Calu3 (cell line): ENCODE results near the gene NOP10. TPM values are rescaled to one million over a fixed set of nuclear protein-coding genes. Genes with fewer than 3 reads are reported as not detected.

Source experiments
- BruUV-seq: library from RNA; stranded (reverse); fragments of 400-500 nt; replicated peaks from 2 replicates; lab custom pipeline; 2021; lab: Mats Ljungman, UMichigan
- CTCF ChIA-PET: fragments of 300-600 bp; sonication (Branson Sonifier 250); formaldehyde crosslinking; loops from one replicate; lab custom pipeline; 2022; ENCODE audit warnings: antibody characterized with exemption; lab: Charles Lee
- DNase-seq: peaks from one replicate; pipeline ENCODE4 v3.0.0; 2022
- H3K27ac Mint-ChIP-seq: one replicate; pipeline ENCODE4 v1.8.0; 2022; ENCODE audit warnings: mixed read lengths; ENCODE audit not compliant: unreplicated experiment
- H3K27me3 Mint-ChIP-seq: one replicate; pipeline ENCODE4 v1.8.0; 2022; ENCODE audit warnings: mixed read lengths; ENCODE audit not compliant: unreplicated experiment
- H3K36me3 Mint-ChIP-seq: one replicate; pipeline ENCODE4 v1.8.0; 2022; ENCODE audit warnings: mild to moderate bottlenecking, moderate library complexity, mixed read lengths; ENCODE audit not compliant: insufficient read depth, unreplicated experiment
- H3K4me1 Mint-ChIP-seq: one replicate; pipeline ENCODE4 v1.8.0; 2022; ENCODE audit warnings: mild to moderate bottlenecking, low read depth, mixed read lengths; ENCODE audit not compliant: unreplicated experiment
- H3K4me3 Mint-ChIP-seq: one replicate; pipeline ENCODE4 v1.8.0; 2022; ENCODE audit warnings: mild to moderate bottlenecking, low read depth, moderate library complexity, mixed read lengths; ENCODE audit not compliant: unreplicated experiment
- H3K9me3 Mint-ChIP-seq: one replicate; pipeline ENCODE4 v1.8.0; 2022; ENCODE audit warnings: low read depth, mixed read lengths; ENCODE audit not compliant: unreplicated experiment
- intact Hi-C: fragments of 100-400 bp; cut with micrococcal nuclease; formaldehyde crosslinking; loops from one replicate; pipeline ENCODE4 v1.10.0; 2022; ENCODE audit not compliant: unreplicated experiment
- total RNA-seq: library from RNA; stranded (reverse); gene quantifications from 2 replicates; pipeline ENCODE4 v1.2.3, GENCODE V29; 2022
- TF ChIP-seq, protein P1 (sequence below): fragments of 200-600 bp; IDR thresholded peaks from one replicate; pipeline ENCODE4 v1.8.0; 2022; ENCODE audit warnings: antibody characterized with exemption; ENCODE audit not compliant: unreplicated experiment

NOP10 gene
- total RNA-seq, 1 experiment from 2014 or later: 46.0 TPM

DNA sequence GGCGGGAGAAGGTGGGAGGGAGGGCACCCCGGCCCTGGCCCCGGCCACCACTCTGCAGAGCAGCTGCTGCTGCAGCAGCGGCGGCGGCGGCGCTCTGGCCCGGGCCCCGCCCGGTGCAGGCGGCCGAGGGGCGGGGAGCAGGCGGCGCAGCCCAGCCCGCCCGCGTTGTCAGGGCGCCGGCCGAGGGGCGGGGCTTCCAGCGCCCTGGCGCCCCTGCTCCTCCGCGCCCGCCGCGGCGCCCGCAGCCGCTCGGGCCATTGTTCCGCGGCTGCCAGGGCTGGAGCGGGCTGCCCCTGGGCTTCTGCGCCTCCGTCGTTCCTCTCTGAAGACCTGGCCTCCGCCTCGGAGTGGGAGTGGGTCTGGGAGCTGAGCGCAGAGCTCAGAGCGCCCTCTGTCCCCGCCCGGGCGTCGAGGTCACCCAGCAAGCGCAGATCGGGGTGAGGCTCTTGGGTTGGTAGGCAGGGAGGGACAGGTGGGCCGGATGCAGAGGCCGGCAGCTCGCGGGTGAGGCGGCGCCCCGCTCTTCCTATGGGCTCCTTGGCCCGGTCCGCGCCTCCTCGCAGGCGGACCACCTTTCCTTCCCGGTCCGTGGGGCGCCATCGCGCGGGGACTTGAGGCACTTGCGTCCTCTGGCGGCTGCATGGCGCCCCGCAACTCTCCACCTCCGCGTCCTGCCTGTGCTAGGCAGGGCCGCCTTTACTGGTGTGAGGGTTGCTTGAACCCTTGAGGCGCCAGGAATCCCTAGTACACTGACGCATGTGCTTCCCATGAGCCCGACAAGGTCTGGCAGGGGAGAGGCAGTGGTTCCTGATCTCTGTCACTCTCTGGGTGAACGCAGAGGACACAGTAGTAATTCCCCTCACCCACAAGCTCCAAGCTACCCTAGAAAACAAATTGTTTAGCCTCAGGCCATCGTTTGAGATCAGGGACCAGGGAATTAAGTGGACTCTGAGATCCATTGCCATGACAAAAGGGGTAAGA is 24.5 kb upstream of the NOP10 start, which contains the start of gene LPCAT4:
Gene LPCAT4 (minus strand): TSS at position 96 of the 981 bp plus-strand sequence. CDS start 96 bp downstream, outside the sequence.
- DNase-seq: peak; percentile 68
- intact Hi-C loops: loop anchor here (2.0 kb wide), 1 partner anchor 25 kb away; the partner anchor contains the start of genes NOP10 and NUTM1
- Mint-ChIP-seq H3K9me3 (no peaks in the 10 kb centered on the region), H3K4me3 (peak within 1 kb of the TSS; percentile 87), H3K4me1 (peaks cover 8% of the 10 kb centered on the region), H3K27me3 (no peaks in the 10 kb centered on the region), H3K36me3 (peaks cover 23% of the 10 kb centered on the region), H3K27ac (no peak within 1 kb of the TSS)
- TF ChIP-seq, protein P1, sequence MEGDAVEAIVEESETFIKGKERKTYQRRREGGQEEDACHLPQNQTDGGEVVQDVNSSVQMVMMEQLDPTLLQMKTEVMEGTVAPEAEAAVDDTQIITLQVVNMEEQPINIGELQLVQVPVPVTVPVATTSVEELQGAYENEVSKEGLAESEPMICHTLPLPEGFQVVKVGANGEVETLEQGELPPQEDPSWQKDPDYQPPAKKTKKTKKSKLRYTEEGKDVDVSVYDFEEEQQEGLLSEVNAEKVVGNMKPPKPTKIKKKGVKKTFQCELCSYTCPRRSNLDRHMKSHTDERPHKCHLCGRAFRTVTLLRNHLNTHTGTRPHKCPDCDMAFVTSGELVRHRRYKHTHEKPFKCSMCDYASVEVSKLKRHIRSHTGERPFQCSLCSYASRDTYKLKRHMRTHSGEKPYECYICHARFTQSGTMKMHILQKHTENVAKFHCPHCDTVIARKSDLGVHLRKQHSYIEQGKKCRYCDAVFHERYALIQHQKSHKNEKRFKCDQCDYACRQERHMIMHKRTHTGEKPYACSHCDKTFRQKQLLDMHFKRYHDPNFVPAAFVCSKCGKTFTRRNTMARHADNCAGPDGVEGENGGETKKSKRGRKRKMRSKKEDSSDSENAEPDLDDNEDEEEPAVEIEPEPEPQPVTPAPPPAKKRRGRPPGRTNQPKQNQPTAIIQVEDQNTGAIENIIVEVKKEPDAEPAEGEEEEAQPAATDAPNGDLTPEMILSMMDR: no peak
- BruUV-seq: no TSS peak
- CTCF ChIA-PET: interaction anchor here (1.4 kb wide), 1 partner anchor 30 kb away, joined by 3 read pairs; the partner anchor contains the start of gene SLC12A6

DNA sequence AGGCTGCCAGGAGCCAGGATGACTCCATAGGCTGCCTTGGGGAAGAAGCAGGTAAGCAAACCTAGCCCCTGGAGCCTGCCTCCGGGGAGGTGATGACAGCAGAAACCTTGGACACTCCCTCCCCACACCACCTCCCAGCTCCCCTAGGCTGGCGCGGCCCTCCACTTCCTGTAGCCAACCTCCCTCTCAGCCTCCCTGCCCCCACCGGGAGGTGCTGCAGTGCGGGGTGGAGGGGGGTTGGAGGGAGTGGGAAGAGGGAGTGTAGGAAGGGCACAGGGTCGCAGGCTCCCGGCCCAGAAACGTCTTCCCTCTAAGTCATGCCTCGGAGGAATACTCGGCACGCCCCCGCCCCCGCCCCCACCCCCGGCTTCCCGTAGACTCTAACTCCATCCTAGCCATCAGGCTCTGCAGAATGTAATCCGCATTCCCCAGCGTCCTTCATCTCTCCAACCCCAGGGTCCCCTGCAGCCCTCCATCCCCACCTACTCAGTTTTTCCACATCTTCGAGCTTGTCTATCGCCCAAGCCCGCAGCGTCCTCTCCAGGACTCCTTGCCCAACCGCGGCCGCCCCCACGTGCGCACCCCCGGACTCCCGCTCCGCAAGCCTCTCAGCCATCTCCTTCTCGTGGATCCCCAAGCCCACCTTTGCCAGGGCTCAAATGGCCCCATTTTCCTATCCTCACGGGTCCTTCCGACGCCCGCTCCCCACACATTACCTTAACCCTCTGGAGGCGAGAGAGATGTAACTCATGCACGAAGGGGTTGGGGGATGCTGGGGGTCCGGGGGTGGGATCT is 23.5 kb upstream of the NOP10 start:
- Mint-ChIP-seq H3K4me1 (peaks cover 14% of the 10 kb centered on the region), H3K4me3 (peak overlapping the region; percentile 87), H3K36me3 (peaks cover 28% of the 10 kb centered on the region), H3K27me3 (no peaks in the 10 kb centered on the region), H3K27ac (no peak overlapping the region), H3K9me3 (no peaks in the 10 kb centered on the region)
- TF ChIP-seq, protein P1: no peak
- peak; percentile 49 for DNase-seq
- intact Hi-C loops: no loop called here
- CTCF ChIA-PET: no interaction called here
- no TSS peak for BruUV-seq

DNA sequence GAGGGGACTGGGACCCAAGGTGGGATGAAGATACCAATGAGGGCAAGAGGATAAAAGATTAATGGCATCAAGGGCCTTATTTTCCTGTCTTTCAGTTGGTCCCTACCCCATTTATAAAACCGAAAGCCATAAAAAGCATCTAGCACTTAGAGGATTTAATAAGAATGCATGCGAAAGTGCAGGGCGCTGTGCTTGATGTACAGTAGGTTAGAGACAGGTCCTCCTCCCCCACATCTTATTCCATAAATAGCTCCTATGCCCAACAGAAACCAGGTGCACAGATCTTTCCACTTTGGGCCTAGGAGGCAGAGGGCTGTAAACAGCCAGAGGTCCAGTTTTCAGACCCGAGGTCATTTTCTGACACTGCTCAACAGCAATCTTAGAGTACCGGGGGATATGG is 22.9 kb upstream of the NOP10 start:
- Mint-ChIP-seq H3K9me3 (no peaks in the 10 kb centered on the region), H3K36me3 (peaks cover 28% of the 10 kb centered on the region), H3K27me3 (no peaks in the 10 kb centered on the region), H3K27ac (no peak overlapping the region), H3K4me1 (peaks cover 19% of the 10 kb centered on the region), H3K4me3 (peak overlapping the region; percentile 87)
- CTCF ChIA-PET: no interaction called here
- intact Hi-C loops: no loop called here
- no peak for DNase-seq
- TSS peak; percentile 43 for BruUV-seq
- TF ChIP-seq, protein P1: no peak

DNA sequence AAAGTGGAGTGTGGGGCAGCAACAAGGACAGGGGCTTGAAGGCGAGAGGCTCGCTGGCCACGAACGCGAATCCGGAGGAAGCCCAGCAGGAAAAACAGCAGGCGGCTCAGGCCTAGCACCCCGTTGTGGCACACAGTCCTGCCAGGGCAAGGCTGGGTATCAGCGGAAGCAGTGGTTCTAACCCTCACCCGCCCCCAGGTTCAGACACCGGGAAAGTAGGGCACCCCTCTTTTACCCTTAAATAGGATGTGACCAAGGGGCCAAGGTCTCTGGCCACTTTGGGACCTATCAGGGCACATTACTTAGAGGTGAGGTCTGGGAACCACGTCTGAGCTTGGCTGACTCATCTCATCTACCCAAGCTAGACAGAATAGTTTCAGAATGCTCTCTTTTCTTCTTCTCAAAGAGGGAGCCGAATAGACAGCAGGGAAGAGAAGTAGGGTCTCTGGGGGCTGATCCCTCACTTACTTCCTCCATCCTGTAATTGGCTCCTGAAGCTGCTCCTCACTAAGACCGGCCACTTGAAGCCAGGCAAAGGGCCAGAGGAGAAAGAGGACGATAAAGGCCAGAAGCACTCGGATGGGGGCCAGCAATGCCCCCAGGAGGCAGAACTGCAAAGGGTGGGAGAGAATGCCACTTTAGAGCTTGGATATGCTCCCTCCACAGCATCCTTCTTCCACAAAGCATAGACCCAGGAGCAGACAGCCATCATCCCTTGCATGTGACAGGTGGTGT is 22.3 kb upstream of the NOP10 start:
- Mint-ChIP-seq H3K27me3 (no peaks in the 10 kb centered on the region), H3K27ac (no peak overlapping the region), H3K36me3 (peaks cover 28% of the 10 kb centered on the region), H3K9me3 (no peaks in the 10 kb centered on the region), H3K4me3 (peak overlapping the region; percentile 87), H3K4me1 (peaks cover 25% of the 10 kb centered on the region)
- no TSS peak for BruUV-seq
- TF ChIP-seq, protein P1: no peak
- intact Hi-C loops: no loop called here
- CTCF ChIA-PET: no interaction called here
- DNase-seq: no peak
